SK-N-SH (cell line): ENCODE data around the gene GABRB2. TPM values are rescaled to one million over a fixed set of nuclear protein-coding genes. Genes with fewer than 3 reads are reported as not detected.

Source experiments
- CTCF ChIA-PET: fragments of 300-600, 350-600 bp; formaldehyde crosslinking; extraction: SDS; loops from one replicate; lab custom pipeline; 2021; lab: Yijun Ruan, JAX
- POLR2A ChIA-PET: fragments of 350-600 bp; sonication (Branson Sonifier 250); formaldehyde crosslinking; extraction: SDS; loops from one replicate; lab custom pipeline; 2020; ENCODE audit warnings: antibody characterized with exemption, inconsistent platforms; lab: Yijun Ruan, JAX
- DNase-seq: peaks from one replicate; pipeline ENCODE4 v3.0.0; 2012
- H2AFZ ChIP-seq: fragments of 200-600 bp; sonication (generic); 2 replicates; pipeline ENCODE4 v1.8.1; 2016; ENCODE audit warnings: antibody characterized with exemption, mild to moderate bottlenecking, low read depth
- H3F3A ChIP-seq: fragments of 200-600 bp; sonication (generic); replicated peaks from 2 replicates; pipeline ENCODE3; 2016; ENCODE audit warnings: antibody characterized with exemption, mild to moderate bottlenecking; ENCODE audit not compliant: insufficient read depth
- H3K27ac ChIP-seq, 2 experiments: fragments of 200-500 bp in 1 of 2; fragments of 200-600 bp in 1 of 2; sonication (Bioruptor generic) in 1 of 2; sonication (generic), shearing (Covaris generic) in 1 of 2; 2 replicates each; pipeline versions ENCODE4 v1.5.1 to v1.6.1; 2014 to 2016; ENCODE audit warnings: low read depth in 2 of 2, inconsistent platforms in 1 of 2, low read length in 1 of 2, mild to moderate bottlenecking in 1 of 2, mixed read lengths in 1 of 2
- H3K27me3 ChIP-seq: fragments of 200-600 bp; sonication (generic), shearing (Covaris generic); 2 replicates; pipeline ENCODE4 v1.6.1; 2016; ENCODE audit warnings: mixed run types; ENCODE audit not compliant: insufficient read depth
- H3K36me3 ChIP-seq, 2 experiments: fragments of 200-500 bp in 1 of 2; fragments of 200-600 bp in 1 of 2; sonication (Bioruptor generic) in 1 of 2; sonication (generic) in 1 of 2; replicated peaks in 1 of 2; 2 replicates each; pipeline versions ENCODE3 to v1.5.1; 2014 to 2016; ENCODE audit warnings: low read length in 1 of 2, mild to moderate bottlenecking in 1 of 2; ENCODE audit not compliant: insufficient read depth in 2 of 2, control insufficient read depth in 1 of 2
- H3K4me1 ChIP-seq, 2 experiments: fragments of 200-500 bp in 1 of 2; fragments of 200-600 bp in 1 of 2; sonication (Bioruptor generic) in 1 of 2; sonication (generic), shearing (Covaris generic) in 1 of 2; 2 replicates each; pipeline versions ENCODE4 v1.5.1 to v1.6.1; 2014 to 2016; ENCODE audit warnings: low read depth in 1 of 2, low read length in 1 of 2, mixed run types in 1 of 2; ENCODE audit not compliant: insufficient read depth in 2 of 2, control insufficient read depth in 1 of 2
- H3K4me2 ChIP-seq: fragments of 200-600 bp; sonication (generic), shearing (Covaris generic); 2 replicates; pipeline ENCODE4 v1.6.1; 2017; ENCODE audit warnings: mixed run types
- H3K4me3 ChIP-seq, 2 experiments: fragments of 200-500 bp in 1 of 2; fragments of 200-600 bp in 1 of 2; sonication (Bioruptor generic) in 1 of 2; sonication (generic), shearing (Covaris generic) in 1 of 2; 2 replicates each; pipeline versions ENCODE4 v1.5.1 to v1.8.1; 2014 to 2016; ENCODE audit warnings: low read depth in 2 of 2, inconsistent platforms in 1 of 2, low read length in 1 of 2, mild to moderate bottlenecking in 1 of 2, mixed read lengths in 1 of 2, moderate library complexity in 1 of 2
- H3K79me2 ChIP-seq: fragments of 200-600 bp; sonication (generic); 2 replicates; pipeline ENCODE4 v1.8.1; 2017; ENCODE audit warnings: mild to moderate bottlenecking; ENCODE audit not compliant: insufficient read depth
- H3K9ac ChIP-seq: fragments of 200-600 bp; sonication (generic); 2 replicates; pipeline ENCODE4 v1.6.1; 2017; ENCODE audit warnings: mixed run types
- H3K9me2 ChIP-seq: fragments of 200-600 bp; sonication (generic); 2 replicates; pipeline ENCODE4 v1.6.1; 2017; ENCODE audit warnings: mixed run types
- H3K9me3 ChIP-seq: fragments of 200-600 bp; sonication (generic); 2 replicates; pipeline ENCODE4 v1.6.1; 2017; ENCODE audit warnings: mixed run types, mild to moderate bottlenecking, moderate library complexity
- H4K20me1 ChIP-seq: fragments of 200-600 bp; sonication (generic); 2 replicates; pipeline ENCODE4 v1.6.1; 2017; ENCODE audit warnings: mild to moderate bottlenecking, mixed run types; ENCODE audit not compliant: insufficient read depth
- ELF1 ChIP-seq: IDR thresholded peaks from 2 replicates; pipeline ENCODE4 v1.4.0; 2012
- EZH2phosphoT487 ChIP-seq: fragments of 200-600 bp; sonication (generic); IDR thresholded peaks from 2 replicates; pipeline ENCODE4 v1.6.1; 2017; ENCODE audit warnings: low read depth, mixed run types, mild to moderate bottlenecking, antibody characterized with exemption, moderate library complexity, borderline replicate concordance
- FOSL2 ChIP-seq: IDR thresholded peaks from 2 replicates; pipeline ENCODE4 v1.4.0; 2012; ENCODE audit warnings: low read depth, mild to moderate bottlenecking, moderate library complexity, borderline replicate concordance
- FOXJ3 ChIP-seq: sonication (generic); formaldehyde crosslinking; IDR thresholded peaks from 2 replicates; pipeline ENCODE4 v1.5.1; 2020; ENCODE audit warnings: mild to moderate bottlenecking, missing genetic modification reagents
- FOXM1 ChIP-seq: IDR thresholded peaks from 2 replicates; pipeline ENCODE4 v1.4.0; 2012; ENCODE audit warnings: low read depth, mild to moderate bottlenecking
- GATA2 ChIP-seq: sonication (generic); formaldehyde crosslinking; IDR thresholded peaks from 2 replicates; pipeline ENCODE4 v1.5.0; 2020; ENCODE audit warnings: mild to moderate bottlenecking, missing genetic modification reagents
- JUND ChIP-seq: IDR thresholded peaks from 2 replicates; pipeline ENCODE4 v1.4.0; 2012
- MEF2A ChIP-seq: IDR thresholded peaks from 2 replicates; pipeline ENCODE4 v1.4.0; 2012; ENCODE audit warnings: low read depth, borderline replicate concordance
- MXI1 ChIP-seq: IDR thresholded peaks from 2 replicates; pipeline ENCODE4 v1.6.1; 2012; ENCODE audit warnings: mild to moderate bottlenecking, low read depth, low read length, improper control_type of control experiment
- NFIC ChIP-seq: IDR thresholded peaks from 2 replicates; pipeline ENCODE4 v1.4.0; 2012; ENCODE audit warnings: borderline replicate concordance
- NRF1 ChIP-seq: IDR thresholded peaks from 2 replicates; pipeline ENCODE4 v1.6.1; 2012; ENCODE audit warnings: low read depth, mild to moderate bottlenecking, low read length
- POLR2AphosphoS5 ChIP-seq: IDR thresholded peaks from 2 replicates; pipeline ENCODE4 v1.6.1; 2012; ENCODE audit warnings: low read depth, low read length
- RCOR1 ChIP-seq: fragments of 150-350 bp; IDR thresholded peaks from 2 replicates; pipeline ENCODE4 v1.6.1; 2017; ENCODE audit warnings: antibody characterized with exemption, low read length
- RFX5 ChIP-seq: IDR thresholded peaks from 2 replicates; pipeline ENCODE4 v1.6.1; 2012; ENCODE audit warnings: mild to moderate bottlenecking, improper control_type of control experiment, low read length
- YY1 ChIP-seq: IDR thresholded peaks from 2 replicates; pipeline ENCODE4 v1.4.0; 2012; ENCODE audit warnings: low read depth, mild to moderate bottlenecking
- WGBS: methylation state at CpG from one replicate; pipeline ENCODE4 v1.1.6; 2017; ENCODE audit warnings: low lambda C conversion rate; 5-methylcytosine and 5-hydroxymethylcytosine counted together
- polyA plus RNA-seq, 3 experiments: library from polyadenylated mRNA; depleted of rRNA; stranded (reverse); fragments of >200 nt; gene quantifications; 2 replicates each; pipeline ENCODE4 v1.2.3, GENCODE V29; 2012
- TF ChIP-seq, protein P1 (sequence below): fragments of 150-350 bp; IDR thresholded peaks from 2 replicates; pipeline ENCODE4 v1.6.1; 2017; ENCODE audit warnings: antibody characterized with exemption, low read length, low read depth, borderline replicate concordance
- TF ChIP-seq, protein P2 (sequence below): IDR thresholded peaks from 2 replicates; pipeline ENCODE4 v1.4.0; 2012; ENCODE audit warnings: low read depth, borderline replicate concordance
- TF ChIP-seq, protein P3 (sequence below): IDR thresholded peaks from 2 replicates; pipeline ENCODE4 v1.4.0; 2012; ENCODE audit warnings: low read depth, borderline replicate concordance

The GABRB2 gene
- polyA plus RNA-seq, 1 of the 3 experiments (the other 2 are of a cell fraction): not detected

DNA sequence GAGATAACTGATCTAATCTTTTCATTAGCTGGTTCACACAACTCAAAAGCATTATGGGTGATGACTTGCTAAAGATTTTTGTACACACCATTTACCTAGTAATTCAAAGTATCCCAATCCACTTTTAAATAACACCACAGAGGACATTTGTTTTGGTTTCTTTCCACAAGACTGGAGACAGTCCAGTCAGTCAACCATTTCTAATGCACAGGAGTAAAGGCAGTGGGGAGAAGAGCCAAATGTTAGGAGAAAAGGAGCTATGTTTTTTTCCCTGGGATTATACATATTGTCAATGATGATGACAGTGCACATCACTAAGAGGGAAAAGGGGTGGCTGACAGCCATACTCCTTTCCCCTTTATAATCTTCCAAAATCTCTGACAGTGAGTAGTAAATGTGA lies 240.9 kb downstream of the GABRB2 start:
- H3K27ac ChIP-seq: no peak overlapping the region
- no peaks in the 10 kb centered on the region for H3F3A ChIP-seq
- H3K9me2 ChIP-seq: no peaks in the 10 kb centered on the region
- no peaks in the 10 kb centered on the region for H3K4me1 ChIP-seq
- H3K27me3 ChIP-seq: no peaks in the 10 kb centered on the region
- H3K4me3 ChIP-seq: no peak overlapping the region
- no peak overlapping the region for H2AFZ ChIP-seq
- DNase-seq: no peak
- POLR2A ChIA-PET: no interaction called here
- no peaks in the 10 kb centered on the region for H4K20me1 ChIP-seq
- H3K9ac ChIP-seq: no peak overlapping the region
- TF ChIP-seq FOSL2: no peak
- no peak for TF ChIP-seq GATA2 (CRISPR knock-in tag)
- no peak for TF ChIP-seq RFX5
- no peak for TF ChIP-seq NFIC
- TF ChIP-seq, protein P1, sequence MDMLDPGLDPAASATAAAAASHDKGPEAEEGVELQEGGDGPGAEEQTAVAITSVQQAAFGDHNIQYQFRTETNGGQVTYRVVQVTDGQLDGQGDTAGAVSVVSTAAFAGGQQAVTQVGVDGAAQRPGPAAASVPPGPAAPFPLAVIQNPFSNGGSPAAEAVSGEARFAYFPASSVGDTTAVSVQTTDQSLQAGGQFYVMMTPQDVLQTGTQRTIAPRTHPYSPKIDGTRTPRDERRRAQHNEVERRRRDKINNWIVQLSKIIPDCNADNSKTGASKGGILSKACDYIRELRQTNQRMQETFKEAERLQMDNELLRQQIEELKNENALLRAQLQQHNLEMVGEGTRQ: no peak
- no peak for TF ChIP-seq FOXM1
- no peak for TF ChIP-seq JUND
- TF ChIP-seq FOXJ3 (CRISPR knock-in tag): no peak
- TF ChIP-seq, protein P2, sequence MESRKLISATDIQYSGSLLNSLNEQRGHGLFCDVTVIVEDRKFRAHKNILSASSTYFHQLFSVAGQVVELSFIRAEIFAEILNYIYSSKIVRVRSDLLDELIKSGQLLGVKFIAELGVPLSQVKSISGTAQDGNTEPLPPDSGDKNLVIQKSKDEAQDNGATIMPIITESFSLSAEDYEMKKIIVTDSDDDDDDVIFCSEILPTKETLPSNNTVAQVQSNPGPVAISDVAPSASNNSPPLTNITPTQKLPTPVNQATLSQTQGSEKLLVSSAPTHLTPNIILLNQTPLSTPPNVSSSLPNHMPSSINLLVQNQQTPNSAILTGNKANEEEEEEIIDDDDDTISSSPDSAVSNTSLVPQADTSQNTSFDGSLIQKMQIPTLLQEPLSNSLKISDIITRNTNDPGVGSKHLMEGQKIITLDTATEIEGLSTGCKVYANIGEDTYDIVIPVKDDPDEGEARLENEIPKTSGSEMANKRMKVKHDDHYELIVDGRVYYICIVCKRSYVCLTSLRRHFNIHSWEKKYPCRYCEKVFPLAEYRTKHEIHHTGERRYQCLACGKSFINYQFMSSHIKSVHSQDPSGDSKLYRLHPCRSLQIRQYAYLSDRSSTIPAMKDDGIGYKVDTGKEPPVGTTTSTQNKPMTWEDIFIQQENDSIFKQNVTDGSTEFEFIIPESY: no peak
- TF ChIP-seq RCOR1: no peak
- TF ChIP-seq, protein P3, sequence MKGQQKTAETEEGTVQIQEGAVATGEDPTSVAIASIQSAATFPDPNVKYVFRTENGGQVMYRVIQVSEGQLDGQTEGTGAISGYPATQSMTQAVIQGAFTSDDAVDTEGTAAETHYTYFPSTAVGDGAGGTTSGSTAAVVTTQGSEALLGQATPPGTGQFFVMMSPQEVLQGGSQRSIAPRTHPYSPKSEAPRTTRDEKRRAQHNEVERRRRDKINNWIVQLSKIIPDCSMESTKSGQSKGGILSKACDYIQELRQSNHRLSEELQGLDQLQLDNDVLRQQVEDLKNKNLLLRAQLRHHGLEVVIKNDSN: no peak
- TF ChIP-seq POLR2AphosphoS5: no peak
- no peak for TF ChIP-seq NRF1
- TF ChIP-seq ELF1: no peak
- TF ChIP-seq MEF2A: no peak
- TF ChIP-seq EZH2phosphoT487: no peak
- no peak for TF ChIP-seq YY1
- H3K79me2 ChIP-seq: no peaks in the 10 kb centered on the region
- CTCF ChIA-PET: no interaction called here
- no peaks in the 10 kb centered on the region for H3K9me3 ChIP-seq
- H3K36me3 ChIP-seq: no peaks in the 10 kb centered on the region
- no peak overlapping the region for H3K4me2 ChIP-seq

DNA sequence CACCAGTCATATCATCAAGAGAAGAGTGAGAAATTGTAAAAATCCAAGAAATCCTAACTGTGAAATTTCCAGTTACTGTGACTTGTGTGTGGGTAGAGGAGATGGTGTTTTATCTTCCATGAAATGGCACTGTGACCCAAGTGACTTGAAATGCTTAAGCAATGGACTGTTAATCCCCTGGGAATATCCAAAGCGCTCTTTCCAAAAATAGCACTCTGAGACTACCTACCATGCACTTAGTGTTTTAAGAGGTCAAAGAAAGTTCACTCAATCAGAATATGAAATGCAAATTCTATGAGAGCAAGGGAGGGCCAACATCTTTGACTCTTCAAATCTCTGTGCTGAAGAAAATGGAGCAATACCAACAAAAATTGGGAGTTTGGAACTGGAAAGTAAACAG lies 244.0 kb downstream of the GABRB2 start:
- 0% methylated on average over 1 of the region's 1 CpG for WGBS
- no peaks in the 10 kb centered on the region for H3K36me3 ChIP-seq
- DNase-seq: no peak
- H3K9me2 ChIP-seq: no peaks in the 10 kb centered on the region
- H3K9ac ChIP-seq: no peak overlapping the region
- H3K4me3 ChIP-seq: no peak overlapping the region
- ChIA-PET POLR2A (no interaction called here), CTCF (no interaction called here)
- H3K27ac ChIP-seq: no peak overlapping the region
- H3K79me2 ChIP-seq: no peaks in the 10 kb centered on the region
- no peak overlapping the region for H3K4me2 ChIP-seq
- no peaks in the 10 kb centered on the region for H4K20me1 ChIP-seq
- no peaks in the 10 kb centered on the region for H3F3A ChIP-seq
- H3K4me1 ChIP-seq: no peaks in the 10 kb centered on the region
- H3K9me3 ChIP-seq: no peaks in the 10 kb centered on the region
- TF ChIP-seq EZH2phosphoT487 (no peak), MEF2A (no peak), YY1 (no peak), MXI1 (no peak), JUND (no peak)
- TF ChIP-seq, protein P2: no peak
- TF ChIP-seq, protein P3: no peak
- no peaks in the 10 kb centered on the region for H3K27me3 ChIP-seq
- no peak overlapping the region for H2AFZ ChIP-seq
